GM12878 (cell line): ENCODE measurements around the gene NPC1. TPM values are rescaled to one million over a fixed set of nuclear protein-coding genes. Genes with fewer than 3 reads are reported as not detected.

ENCODE experiments used
- ATAC-seq: fragments of 200-7000 bp; cut with Tn5 transposase; 3 replicates; pipeline ENCODE4 v1.9.1; 2020; ENCODE audit warnings: mild to moderate bottlenecking, moderate library complexity
- BruUV-seq: library from RNA; stranded (reverse); fragments of 400-500 nt; replicated peaks from 2 replicates; lab custom pipeline; 2021; lab: Mats Ljungman, UMichigan
- CTCF ChIA-PET: fragments of 300-600 bp; sonication (Branson Sonifier 250); formaldehyde crosslinking; extraction: SDS; loops from one replicate; lab custom pipeline; 2021; ENCODE audit warnings: inconsistent platforms; lab: Yijun Ruan, JAX
- POLR2A ChIA-PET: fragments of 350-600 bp; formaldehyde crosslinking; extraction: SDS; loops from one replicate; lab custom pipeline; 2021; ENCODE audit warnings: inconsistent platforms; lab: Charles Lee
- RAD21 ChIA-PET: fragments of 300-600 bp; sonication (Branson Sonifier 250); formaldehyde crosslinking; loops from one replicate; lab custom pipeline; 2023; ENCODE audit warnings: antibody characterized with exemption; ENCODE audit not compliant: unreplicated experiment; lab: Charles Lee
- SMC1A ChIA-PET: fragments of 300-600 bp; sonication (Branson Sonifier 250); formaldehyde crosslinking; loops from one replicate; lab custom pipeline; 2023; ENCODE audit not compliant: unreplicated experiment, uncharacterized antibody; lab: Charles Lee
- DNase-seq: peaks from one replicate; pipeline ENCODE4 v3.0.0-alpha.2; 2011; ENCODE audit warnings: low read depth, low spot score
- FAIRE-seq: peaks from 3 replicates; lab custom pipeline; 2011; peaks lifted over from hg19 to GRCh38; lab: Jason Lieb, UNC
- H2AFZ ChIP-seq: 2 replicates; pipeline ENCODE4 v1.6.0; 2011; ENCODE audit warnings: low read depth, low read length, control low read depth; ENCODE audit not compliant: control insufficient read depth
- H3K27ac ChIP-seq: 2 replicates; pipeline ENCODE4 v1.5.1; 2011; ENCODE audit warnings: control low read depth; ENCODE audit not compliant: control insufficient read depth, insufficient read depth
- H3K27me3 ChIP-seq, 2 experiments: replicated peaks in 1 of 2; 2 replicates each; pipeline versions ENCODE4 v1.6.0 to v1.6.1; 2011; ENCODE audit warnings: low read length in 1 of 2; ENCODE audit not compliant: control insufficient read depth in 2 of 2, insufficient read depth in 2 of 2
- H3K36me3 ChIP-seq, 2 experiments: 2 replicates each; pipeline ENCODE4 v1.5.1; 2011; ENCODE audit warnings: low read length in 1 of 2; ENCODE audit not compliant: control insufficient read depth in 2 of 2, insufficient read depth in 2 of 2
- H3K4me1 ChIP-seq: 2 replicates; pipeline ENCODE4 v1.6.1; 2011; ENCODE audit warnings: mild to moderate bottlenecking, low read length, moderate library complexity, mixed read lengths; ENCODE audit not compliant: control insufficient read depth, insufficient read depth
- H3K4me2 ChIP-seq: 2 replicates; pipeline ENCODE4 v1.6.0; 2011; ENCODE audit warnings: control low read depth; ENCODE audit not compliant: control insufficient read depth, insufficient read depth
- H3K4me3 ChIP-seq: fragments of 200-600 bp; sonication (generic); 2 replicates; pipeline ENCODE4 v1.5.1; 2016
- H3K79me2 ChIP-seq: 2 replicates; pipeline ENCODE4 v1.6.0; 2011; ENCODE audit warnings: low read length; ENCODE audit not compliant: control insufficient read depth, insufficient read depth
- H3K9ac ChIP-seq: 2 replicates; pipeline ENCODE4 v1.8.0; 2011; ENCODE audit warnings: low read length, control low read depth, mixed read lengths; ENCODE audit not compliant: control insufficient read depth, insufficient read depth
- H3K9me3 ChIP-seq: replicated peaks from 3 replicates; pipeline ENCODE4 v1.5.1; 2011; ENCODE audit warnings: mild to moderate bottlenecking, low read length; ENCODE audit not compliant: control insufficient read depth, insufficient read depth
- H4K20me1 ChIP-seq: 2 replicates; pipeline ENCODE4 v1.6.0; 2011; ENCODE audit not compliant: control insufficient read depth, insufficient read depth
- IKZF2 ChIP-seq, 2 experiments: fragments of 450-650 bp; IDR thresholded peaks; 2 replicates each; pipeline ENCODE4 v1.6.1; 2017; ENCODE audit warnings: mild to moderate bottlenecking in 2 of 2, moderate library complexity in 2 of 2
- JUNB ChIP-seq: IDR thresholded peaks from 2 replicates; pipeline ENCODE4 v1.6.1; 2016; ENCODE audit warnings: antibody characterized with exemption, mild to moderate bottlenecking
- KLF5 ChIP-seq: fragments of 450-650 bp; IDR thresholded peaks from 2 replicates; pipeline ENCODE4 v1.6.1; 2014; ENCODE audit warnings: mild to moderate bottlenecking; ENCODE audit not compliant: partially characterized antibody
- MEF2A ChIP-seq: IDR thresholded peaks from 2 replicates; pipeline ENCODE4 v1.6.1; 2011; ENCODE audit warnings: low read depth, mild to moderate bottlenecking, low read length, moderate library complexity; ENCODE audit not compliant: insufficient read depth
- RELA ChIP-seq: fragments of 450-650 bp; IDR thresholded peaks from 2 replicates; pipeline ENCODE4 v1.8.0; 2014; ENCODE audit warnings: borderline replicate concordance; ENCODE audit not compliant: partially characterized antibody
- YY1 ChIP-seq: IDR thresholded peaks from 2 replicates; pipeline ENCODE4 v1.6.1; 2011; ENCODE audit warnings: low read depth, mild to moderate bottlenecking, low read length
- WGBS: methylation state at CpG from one replicate; pipeline ENCODE4 v1.1.6; 2016; ENCODE audit warnings: low lambda C conversion rate; ENCODE audit not compliant: insufficient replicate concordance, insufficient coverage; ENCODE audit errors: missing lambda C conversion rate; 5-methylcytosine and 5-hydroxymethylcytosine counted together
- in situ Hi-C: fragments of 300-500 bp; cut with MboI; formaldehyde crosslinking; loops from 9 replicates; pipeline ENCODE4 v1.14.3; 2018; ENCODE audit warnings: mixed read lengths
- intact Hi-C: fragments of 100-400 bp; cut with micrococcal nuclease; formaldehyde crosslinking; loops from one replicate; pipeline ENCODE4 v1.14.2; 2022; ENCODE audit not compliant: unreplicated experiment
- polyA plus RNA-seq, 11 experiments: library from polyadenylated mRNA; depleted of rRNA in 4 of 11; unstranded in 6 of 11; stranded (reverse) in 5 of 11; fragments of >200 nt; fragmentation: Nextera tagmentation in 4 of 11; fragmentation: Illumina TruSeq in 1 of 11; extraction: Ambion mirVana in 4 of 11; extraction: Trizol in 1 of 11; gene quantifications; 1 replicate in 1 of 11; 2 replicates in 10 of 11; pipeline versions ENCODE4 v1.2.1 to v1.2.3, GENCODE V29; 2011 to 2016; ENCODE audit warnings: inconsistent platforms in 2 of 11, missing spikeins in 2 of 11, low read depth in 1 of 11
- total RNA-seq, 4 experiments: library from RNA; depleted of rRNA in 3 of 4; stranded (reverse); fragments of >200 nt in 3 of 4; fragmentation: Illumina TruSeq in 1 of 4; extraction: Trizol in 1 of 4; gene quantifications; 2 replicates each; pipeline versions ENCODE4 v1.2.1 to v1.2.3, GENCODE V29; 2013 to 2021

The NPC1 gene
- total and polyA plus RNA-seq, 10 of the 15 experiments (the other 5 are each of a cell fraction or from before 2014, with no cell fraction given), result 10.1 to 45.2 (median 19.4) TPM

DNA sequence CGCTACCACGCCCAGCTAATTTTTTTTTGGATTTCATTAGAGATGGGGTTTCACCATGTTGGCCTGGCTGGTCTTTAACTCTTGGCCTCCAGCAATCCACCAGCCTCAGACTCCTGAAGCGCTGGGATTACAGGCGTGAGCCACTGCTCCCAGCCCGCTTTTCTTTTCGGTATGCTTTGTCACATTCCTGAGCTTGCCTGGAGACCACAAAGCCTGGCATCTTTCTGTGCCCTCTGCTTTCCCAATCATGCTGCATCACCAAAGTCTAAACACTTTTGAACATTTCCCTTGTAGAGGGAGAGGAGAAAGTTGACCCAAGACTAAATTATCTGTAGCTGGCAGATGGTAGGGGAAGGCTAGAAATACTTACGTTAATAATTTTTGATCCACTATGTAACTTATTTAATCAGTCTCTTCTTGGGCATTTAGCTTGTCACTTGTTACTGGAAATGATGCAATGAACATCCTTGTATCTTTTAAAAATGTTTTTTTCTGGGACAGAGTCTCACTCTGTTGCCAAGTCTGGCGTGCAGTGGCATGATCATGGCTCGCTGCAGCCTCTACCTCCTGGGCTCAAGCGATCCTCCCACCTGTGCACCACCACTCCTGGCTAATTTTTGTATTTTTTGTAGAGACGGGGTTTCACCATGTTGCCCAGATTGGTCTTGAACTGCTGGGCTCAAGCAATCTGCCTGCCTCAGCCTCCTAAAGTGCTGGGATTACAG, 2.7 kb upstream of the NPC1 start:
- H3K4me3 ChIP-seq, result no peak overlapping the region
- H3K27ac ChIP-seq, result no peak overlapping the region
- ChIA-PET RAD21 (interaction anchor here (0.5 to 2.1 kb wide), 4 partner anchors 24 to 223 kb away, joined by 3 to 7 read pairs (median 4); no protein-coding TSS in a partner anchor), POLR2A (interaction anchor here (0.8 to 1.5 kb wide), 3 partner anchors 26 to 136 kb away, joined by 3 to 5 read pairs (median 5); partner anchors contain the start of gene RIOK3), SMC1A (interaction anchor here (0.8 to 2.3 kb wide), 8 partner anchors 8 to 114 kb away, joined by 3 to 14 read pairs (median 6); no protein-coding TSS in a partner anchor), CTCF (interaction anchor here (0.6 to 2.7 kb wide), 12 partner anchors 10 to 454 kb away, joined by 3 to 16 read pairs (median 6); partner anchors contain the start of gene RMC1)
- FAIRE-seq (no peak), ATAC-seq (no peak), DNase-seq (no peak)
- H3K9me3 ChIP-seq, result no peaks in the 10 kb centered on the region
- in situ Hi-C loops (no loop called here), intact Hi-C loops (loop anchor here (5.0 kb wide), 1 partner anchor 72 kb away; no protein-coding TSS in a partner anchor)
- H3K79me2 ChIP-seq, result peaks cover 22% of the 10 kb centered on the region
- peaks cover 7% of the 10 kb centered on the region; the same call in 1 of the 2 replicates for H3K4me1 ChIP-seq
- H4K20me1 ChIP-seq, result no peaks in the 10 kb centered on the region
- no peak overlapping the region for H3K4me2 ChIP-seq
- BruUV-seq, result no TSS peak
- no peak overlapping the region for H3K9ac ChIP-seq
- no peaks in the 10 kb centered on the region for H3K27me3 ChIP-seq
- 87% methylated on average over 11 of the region's 11 CpGs for WGBS
- TF ChIP-seq KLF5 (no peak), YY1 (no peak), JUNB (no peak), IKZF2 (IDR thresholded peaks at IDR 0.05) (no peak), RELA (no peak), MEF2A (no peak)
- H2AFZ ChIP-seq, result no peak overlapping the region
- H3K36me3 ChIP-seq, result no peaks in the 10 kb centered on the region
